GM06990 (cell line): ENCODE measurements around the gene PBX3.
"Not testable (repeated sequence)": the region's sequence is repeated elsewhere in the genome, so short reads cannot be mapped to it uniquely, and the experiment has no call there.

Experiments used
- DNase-seq: peaks from one replicate; pipeline ENCODE4 v3.0.0-alpha.2; 2011; ENCODE audit not compliant: insufficient read length; ENCODE audit errors: extremely low read depth
- H3K27me3 ChIP-seq: replicated peaks from 2 replicates; pipeline ENCODE4 v1.6.0; 2011; ENCODE audit warnings: low read length; ENCODE audit not compliant: control insufficient read depth, insufficient read depth
- H3K36me3 ChIP-seq: 2 replicates; pipeline ENCODE4 v1.5.1; 2011; ENCODE audit warnings: low read length; ENCODE audit not compliant: control insufficient read depth, insufficient read depth
- H3K4me3 ChIP-seq: replicated peaks from 2 replicates; pipeline ENCODE4 v1.5.1; 2011; ENCODE audit warnings: low read depth, mild to moderate bottlenecking, control low read depth, low read length
- CTCF ChIP-seq: IDR thresholded peaks from 2 replicates; pipeline ENCODE4 v1.5.1; 2011; ENCODE audit warnings: low read length, control low read depth, mild to moderate bottlenecking, inconsistent platforms; ENCODE audit not compliant: insufficient read depth, poor library complexity, severe bottlenecking

The PBX3 gene

GRCh38 chr9:125820100-125820804 lies 73.1 kb downstream of the PBX3 start:
- H3K36me3 ChIP-seq: no peaks in the 10 kb centered on the region
- H3K27me3 ChIP-seq: no peaks in the 10 kb centered on the region
- no peak for DNase-seq
- no peak overlapping the region for H3K4me3 ChIP-seq
- no peak for TF ChIP-seq CTCF

GRCh38 chr9:125821078-125821477 lies 73.9 kb downstream of the PBX3 start:
- Histone ChIP-seq H3K36me3 (no peaks in the 10 kb centered on the region), H3K27me3 (no peaks in the 10 kb centered on the region), H3K4me3 (no peak overlapping the region)
- no peak for TF ChIP-seq CTCF
- no peak for DNase-seq

- DNase-seq: no peak
- no peak overlapping the region for H3K4me3 ChIP-seq
- no peaks in the 10 kb centered on the region for H3K27me3 ChIP-seq
- no peaks in the 10 kb centered on the region for H3K36me3 ChIP-seq
- TF ChIP-seq CTCF: no peak
Observed at GRCh38 chr9:125822160-125822559, 75.0 kb downstream of the PBX3 start.

- no peaks in the 10 kb centered on the region for H3K27me3 ChIP-seq
- H3K36me3 ChIP-seq: no peaks in the 10 kb centered on the region
- no peak for TF ChIP-seq CTCF
- no peak for DNase-seq
- no peak overlapping the region for H3K4me3 ChIP-seq
Observed at GRCh38 chr9:125822902-125823301, 75.7 kb downstream of the PBX3 start.

- H3K4me3 ChIP-seq, H3K36me3 ChIP-seq, H3K27me3 ChIP-seq: not testable (repeated sequence)
- DNase-seq: peak; percentile 59
Observed at GRCh38 chr9:125823874-125824406, 76.8 kb downstream of the PBX3 start.

- H3K4me3 ChIP-seq: no peak overlapping the region
- no peak for DNase-seq
- H3K36me3 ChIP-seq: no peaks in the 10 kb centered on the region
Observed at GRCh38 chr9:125825762-125826161, 78.6 kb downstream of the PBX3 start.

More at GRCh38 chr9:125825762-125826161, 78.6 kb downstream of the PBX3 start:
- H3K27me3 ChIP-seq: no peaks in the 10 kb centered on the region
- TF ChIP-seq CTCF: no peak
